AG04450 (cell line): ENCODE results near the gene KDM3B. TPM values are rescaled to one million over a fixed set of nuclear protein-coding genes. Genes with fewer than 3 reads are reported as not detected.
A peak's percentile ranks its signal among the peaks of the same experiment; 100 is the strongest.

ENCODE experiments used
- CTCF ChIA-PET: fragments of 300-600, 350-600 bp; formaldehyde crosslinking; extraction: SDS; loops from one replicate; lab custom pipeline; 2022; ENCODE audit warnings: antibody characterized with exemption, inconsistent platforms; lab: Charles Lee
- POLR2A ChIA-PET: fragments of 350-600 bp; formaldehyde crosslinking; extraction: SDS; loops from one replicate; lab custom pipeline; 2021; ENCODE audit warnings: antibody characterized with exemption, inconsistent platforms; lab: Yijun Ruan, JAX
- DNase-seq: peaks from one replicate; pipeline ENCODE4 v3.0.0-alpha.2; 2011; ENCODE audit warnings: low read depth, low spot score
- H3K27ac ChIP-seq: one replicate; pipeline ENCODE4 v1.5.1; 2012; ENCODE audit warnings: low read depth, low read length, control low read depth
- H3K27me3 ChIP-seq: one replicate; pipeline ENCODE4 v1.6.0; 2012; ENCODE audit warnings: low read length; ENCODE audit not compliant: control insufficient read depth, insufficient read depth
- H3K4me3 ChIP-seq: 2 replicates; pipeline ENCODE4 v1.5.1; 2011; ENCODE audit warnings: mild to moderate bottlenecking, low read depth, low read length, control low read depth
- H3K9me3 ChIP-seq: 2 replicates; pipeline ENCODE4 v1.5.1; 2012; ENCODE audit warnings: low read length; ENCODE audit not compliant: control insufficient read depth, insufficient read depth
- CTCF ChIP-seq: IDR thresholded peaks from 2 replicates; pipeline ENCODE4 v1.5.1; 2011; ENCODE audit warnings: low read depth, low read length, control low read depth, inconsistent platforms
- polyA plus RNA-seq: library from polyadenylated mRNA; depleted of rRNA; stranded (reverse); fragments of >200 nt; gene quantifications from 2 replicates; pipeline ENCODE4 v1.2.3, GENCODE V29; 2011

Gene KDM3B
- polyA plus RNA-seq, 1 experiment, result 32.7 TPM

DNA sequence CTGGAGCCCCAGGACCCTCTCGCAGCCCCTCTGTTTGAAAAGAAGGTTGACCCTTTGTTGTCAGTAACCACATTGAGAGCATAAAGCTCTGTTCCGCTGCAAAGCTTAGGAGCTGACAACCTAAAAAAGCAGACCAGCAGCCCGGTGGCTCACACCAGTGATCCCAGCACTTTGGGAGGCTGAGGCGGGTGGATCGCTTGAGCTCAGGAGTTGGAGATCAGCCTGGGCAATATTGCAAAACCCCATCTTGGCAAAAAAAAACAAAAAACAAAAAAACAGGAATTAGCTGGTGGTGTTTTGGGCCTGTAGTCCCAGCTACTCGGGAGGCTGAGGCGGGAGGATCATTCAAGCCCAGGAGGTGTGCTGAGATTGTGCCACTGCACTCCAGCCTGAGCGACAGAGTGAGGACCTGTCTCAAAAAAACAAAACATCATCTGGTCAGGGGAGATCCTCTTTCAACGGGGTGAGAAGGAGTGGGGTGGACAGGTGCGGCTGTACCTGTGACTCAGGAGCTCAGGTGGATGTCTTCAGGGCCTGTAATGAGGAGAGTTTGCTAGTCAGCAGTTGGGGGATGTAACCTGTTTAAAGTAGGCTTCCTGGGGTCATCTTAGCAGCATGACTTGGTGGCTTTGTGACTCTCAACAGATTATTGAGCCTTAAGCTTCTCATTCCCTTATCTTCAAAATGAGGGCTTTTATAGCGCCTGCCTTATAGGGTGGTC is 85.7 kb downstream of the KDM3B start:
- no peak for TF ChIP-seq CTCF
- ChIA-PET POLR2A (interaction anchor here (0.6 to 1.4 kb wide), 3 partner anchors 10 to 100 kb away, joined by 3 to 7 read pairs (median 3); partner anchors contain the start of genes EGR1 and FAM53C), CTCF (interaction anchor here (0.5 to 3.5 kb wide), 6 partner anchors 11 to 260 kb away, joined by 3 to 23 read pairs (median 4); partner anchors contain the start of genes EGR1 and KDM3B)
- DNase-seq, result no peak
- Histone ChIP-seq H3K27me3 (no peaks in the 10 kb centered on the region), H3K27ac (no peak overlapping the region), H3K9me3 (no peaks in the 10 kb centered on the region), H3K4me3 (peak overlapping the region; percentile 74)

DNA sequence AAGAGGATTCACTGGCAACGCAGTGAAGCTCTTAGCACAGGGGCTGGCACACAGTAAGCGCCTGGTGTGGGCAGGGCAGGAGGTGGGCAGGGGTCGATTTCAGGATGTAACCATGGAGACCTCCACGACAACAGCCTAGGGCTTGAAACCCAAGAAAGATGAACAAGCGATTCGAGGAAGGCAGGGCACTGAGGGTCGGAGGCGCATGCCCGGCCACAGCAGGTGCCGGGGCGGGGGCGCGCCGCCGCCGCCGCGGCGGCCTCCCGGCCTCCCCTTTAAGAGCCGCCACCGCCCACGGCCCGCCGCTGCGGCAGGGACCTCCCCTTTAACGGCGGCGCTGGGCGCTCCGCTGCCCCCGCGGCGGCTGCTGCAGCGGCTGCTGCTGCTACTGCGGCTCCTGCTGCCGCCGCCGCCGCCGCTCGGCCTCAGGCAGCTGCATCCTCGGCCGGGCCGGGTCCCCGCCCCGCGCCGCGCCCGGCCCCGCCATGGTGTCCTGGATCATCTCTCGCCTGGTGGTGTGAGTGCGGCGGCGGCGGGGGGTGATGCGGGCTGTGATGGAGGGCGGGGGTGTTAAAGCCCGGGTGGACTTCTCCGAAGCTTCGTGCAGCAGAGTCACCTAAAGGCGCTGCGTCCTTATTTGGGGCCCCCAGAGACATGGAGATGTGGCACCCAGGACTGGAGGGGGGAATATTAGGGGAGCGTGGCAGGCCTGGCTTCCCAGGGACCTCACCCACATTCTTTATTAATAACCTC is 86.4 kb downstream of the KDM3B start, which contains the start of gene REEP2:
REEP2 (plus strand) TSS at position 334 of the 753 bp plus-strand sequence; CDS start at position 486, 152 bp downstream.
- no peaks in the 10 kb centered on the region for H3K27me3 ChIP-seq
- no peak for TF ChIP-seq CTCF
- peak within 1 kb of the TSS; percentile 74 for H3K4me3 ChIP-seq
- DNase-seq, result no peak
- H3K9me3 ChIP-seq, result no peaks in the 10 kb centered on the region
- CTCF ChIA-PET, result interaction anchor here (1.1 to 3.5 kb wide), 5 partner anchors 10 to 86 kb away, joined by 4 to 23 read pairs (median 4); partner anchors contain the start of genes EGR1 and KDM3B
- POLR2A ChIA-PET, result interaction anchor here (0.6 to 1.4 kb wide), 3 partner anchors 9 to 101 kb away, joined by 3 to 7 read pairs (median 3); partner anchors contain the start of genes EGR1 and FAM53C
- H3K27ac ChIP-seq, result no peak within 1 kb of the TSS

DNA sequence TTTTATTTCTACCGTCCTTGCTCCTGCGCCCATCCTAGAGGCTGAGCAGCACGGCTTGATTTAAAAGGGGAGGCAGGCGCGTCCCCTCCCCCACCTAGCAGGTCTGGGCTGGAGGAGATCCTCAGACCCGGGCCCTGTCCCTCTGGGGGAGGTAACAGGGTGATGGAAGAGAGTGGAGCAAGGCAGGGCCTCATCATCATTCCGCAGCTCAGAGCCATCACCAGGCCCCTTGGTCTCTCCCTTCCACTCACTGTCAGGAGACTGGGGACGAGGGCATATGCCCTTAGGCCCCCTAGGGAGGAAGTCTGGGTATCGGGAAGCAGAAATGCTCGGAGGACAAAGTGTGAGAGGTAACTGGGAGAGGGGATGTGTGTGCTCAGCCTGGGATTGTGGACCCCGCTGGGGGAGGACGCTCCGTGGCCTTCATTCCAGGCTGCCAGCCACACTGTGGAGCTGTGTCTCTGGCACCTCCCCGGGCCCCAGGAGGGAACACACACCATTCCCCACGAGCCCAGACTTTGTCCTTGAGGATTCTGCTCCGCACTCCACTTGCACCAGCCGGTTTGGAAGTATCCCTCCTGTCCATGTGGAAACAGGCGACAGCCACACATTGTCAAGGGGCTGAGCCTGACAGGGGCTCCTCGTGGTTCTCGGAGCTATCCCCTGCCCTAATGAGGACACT is 87.1 kb downstream of the KDM3B start:
- Histone ChIP-seq H3K4me3 (peak overlapping the region; percentile 74), H3K9me3 (no peaks in the 10 kb centered on the region), H3K27ac (no peak overlapping the region), H3K27me3 (no peaks in the 10 kb centered on the region)
- ChIA-PET POLR2A (interaction anchor here (1.4 kb wide), 1 partner anchor 25 kb away, joined by 7 read pairs; the partner anchor contains the start of gene EGR1), CTCF (interaction anchor here (3.5 kb wide), 1 partner anchor 10 kb away, joined by 23 read pairs; no protein-coding TSS in a partner anchor)
- DNase-seq, result no peak
- no peak for TF ChIP-seq CTCF

- TF ChIP-seq CTCF, result no peak
- DNase-seq, result no peak
- ChIA-PET CTCF (interaction anchor here (1.2 to 3.5 kb wide), 2 partner anchors 9 to 63 kb away, joined by 3 to 23 read pairs; no protein-coding TSS in a partner anchor), POLR2A (no interaction called here)
- Histone ChIP-seq H3K27ac (no peak overlapping the region), H3K4me3 (peak overlapping the region; percentile 74), H3K27me3 (no peaks in the 10 kb centered on the region), H3K9me3 (no peaks in the 10 kb centered on the region)
These were observed 87.9 kb downstream of the KDM3B start for GRCh38 chr5:138440159-138441073.
